GM12878 (cell line): ENCODE results near the gene PRM2. TPM values are rescaled to one million over a fixed set of nuclear protein-coding genes. Genes with fewer than 3 reads are reported as not detected.

Experiments used
- ATAC-seq: fragments of 200-7000 bp; cut with Tn5 transposase; 3 replicates; pipeline ENCODE4 v1.9.1; 2020; ENCODE audit warnings: mild to moderate bottlenecking, moderate library complexity
- BruUV-seq: library from RNA; stranded (reverse); fragments of 400-500 nt; replicated peaks from 2 replicates; lab custom pipeline; 2021; lab: Mats Ljungman, UMichigan
- CTCF ChIA-PET: fragments of 300-600 bp; sonication (Branson Sonifier 250); formaldehyde crosslinking; extraction: SDS; loops from one replicate; lab custom pipeline; 2021; ENCODE audit warnings: inconsistent platforms; lab: Yijun Ruan, JAX
- POLR2A ChIA-PET: fragments of 350-600 bp; formaldehyde crosslinking; extraction: SDS; loops from one replicate; lab custom pipeline; 2021; ENCODE audit warnings: inconsistent platforms; lab: Charles Lee
- RAD21 ChIA-PET: fragments of 300-600 bp; sonication (Branson Sonifier 250); formaldehyde crosslinking; loops from one replicate; lab custom pipeline; 2023; ENCODE audit warnings: antibody characterized with exemption; ENCODE audit not compliant: unreplicated experiment; lab: Charles Lee
- SMC1A ChIA-PET: fragments of 300-600 bp; sonication (Branson Sonifier 250); formaldehyde crosslinking; loops from one replicate; lab custom pipeline; 2023; ENCODE audit not compliant: unreplicated experiment, uncharacterized antibody; lab: Charles Lee
- DNase-seq: peaks from one replicate; pipeline ENCODE4 v3.0.0-alpha.2; 2011; ENCODE audit warnings: low read depth, low spot score
- FAIRE-seq: peaks from 3 replicates; lab custom pipeline; 2011; peaks lifted over from hg19 to GRCh38; lab: Jason Lieb, UNC
- H2AFZ ChIP-seq: 2 replicates; pipeline ENCODE4 v1.6.0; 2011; ENCODE audit warnings: low read depth, low read length, control low read depth; ENCODE audit not compliant: control insufficient read depth
- H3K27ac ChIP-seq: 2 replicates; pipeline ENCODE4 v1.5.1; 2011; ENCODE audit warnings: control low read depth; ENCODE audit not compliant: control insufficient read depth, insufficient read depth
- H3K27me3 ChIP-seq, 2 experiments: replicated peaks in 1 of 2; 2 replicates each; pipeline versions ENCODE4 v1.6.0 to v1.6.1; 2011; ENCODE audit warnings: low read length in 1 of 2; ENCODE audit not compliant: control insufficient read depth in 2 of 2, insufficient read depth in 2 of 2
- H3K36me3 ChIP-seq, 2 experiments: 2 replicates each; pipeline ENCODE4 v1.5.1; 2011; ENCODE audit warnings: low read length in 1 of 2; ENCODE audit not compliant: control insufficient read depth in 2 of 2, insufficient read depth in 2 of 2
- H3K4me1 ChIP-seq: 2 replicates; pipeline ENCODE4 v1.6.1; 2011; ENCODE audit warnings: mild to moderate bottlenecking, low read length, moderate library complexity, mixed read lengths; ENCODE audit not compliant: control insufficient read depth, insufficient read depth
- H3K4me2 ChIP-seq: 2 replicates; pipeline ENCODE4 v1.6.0; 2011; ENCODE audit warnings: control low read depth; ENCODE audit not compliant: control insufficient read depth, insufficient read depth
- H3K4me3 ChIP-seq: fragments of 200-600 bp; sonication (generic); 2 replicates; pipeline ENCODE4 v1.5.1; 2016
- H3K79me2 ChIP-seq: 2 replicates; pipeline ENCODE4 v1.6.0; 2011; ENCODE audit warnings: low read length; ENCODE audit not compliant: control insufficient read depth, insufficient read depth
- H3K9ac ChIP-seq: 2 replicates; pipeline ENCODE4 v1.8.0; 2011; ENCODE audit warnings: low read length, control low read depth, mixed read lengths; ENCODE audit not compliant: control insufficient read depth, insufficient read depth
- H3K9me3 ChIP-seq: replicated peaks from 3 replicates; pipeline ENCODE4 v1.5.1; 2011; ENCODE audit warnings: mild to moderate bottlenecking, low read length; ENCODE audit not compliant: control insufficient read depth, insufficient read depth
- H4K20me1 ChIP-seq: 2 replicates; pipeline ENCODE4 v1.6.0; 2011; ENCODE audit not compliant: control insufficient read depth, insufficient read depth
- MLLT1 ChIP-seq: fragments of 450-650 bp; IDR thresholded peaks from 2 replicates; pipeline ENCODE4 v1.6.1; 2016; ENCODE audit warnings: mild to moderate bottlenecking
- ZBTB40 ChIP-seq: fragments of 450-650 bp; IDR thresholded peaks from 2 replicates; pipeline ENCODE4 v1.6.1; 2016; ENCODE audit warnings: mild to moderate bottlenecking, moderate library complexity, borderline replicate concordance
- WGBS: methylation state at CpG from one replicate; pipeline ENCODE4 v1.1.6; 2016; ENCODE audit warnings: low lambda C conversion rate; ENCODE audit not compliant: insufficient replicate concordance, insufficient coverage; ENCODE audit errors: missing lambda C conversion rate; 5-methylcytosine and 5-hydroxymethylcytosine counted together
- in situ Hi-C: fragments of 300-500 bp; cut with MboI; formaldehyde crosslinking; loops from 9 replicates; pipeline ENCODE4 v1.14.3; 2018; ENCODE audit warnings: mixed read lengths
- intact Hi-C: fragments of 100-400 bp; cut with micrococcal nuclease; formaldehyde crosslinking; loops from one replicate; pipeline ENCODE4 v1.14.2; 2022; ENCODE audit not compliant: unreplicated experiment
- polyA plus RNA-seq, 11 experiments: library from polyadenylated mRNA; depleted of rRNA in 4 of 11; unstranded in 6 of 11; stranded (reverse) in 5 of 11; fragments of >200 nt; fragmentation: Nextera tagmentation in 4 of 11; fragmentation: Illumina TruSeq in 1 of 11; extraction: Ambion mirVana in 4 of 11; extraction: Trizol in 1 of 11; gene quantifications; 1 replicate in 1 of 11; 2 replicates in 10 of 11; pipeline versions ENCODE4 v1.2.1 to v1.2.3, GENCODE V29; 2011 to 2016; ENCODE audit warnings: inconsistent platforms in 2 of 11, missing spikeins in 2 of 11, low read depth in 1 of 11
- total RNA-seq, 4 experiments: library from RNA; depleted of rRNA in 3 of 4; stranded (reverse); fragments of >200 nt in 3 of 4; fragmentation: Illumina TruSeq in 1 of 4; extraction: Trizol in 1 of 4; gene quantifications; 2 replicates each; pipeline versions ENCODE4 v1.2.1 to v1.2.3, GENCODE V29; 2013 to 2021

Gene PRM2
- total and polyA plus RNA-seq, 10 of the 15 experiments (the other 5 are each of a cell fraction or from before 2014, with no cell fraction given), result not detected

GRCh38 chr16:11300560-11300892, 24.2 kb upstream of the PRM2 start:
- ChIA-PET SMC1A (interaction anchor here (1.1 to 8.4 kb wide), 4 partner anchors 10 to 79 kb away, joined by 3 to 194 read pairs (median 106); partner anchors contain the start of gene SOCS1), CTCF (interaction anchor here (1.2 to 7.4 kb wide), 4 partner anchors 43 to 96 kb away, joined by 3 to 104 read pairs (median 24); partner anchors contain the start of gene SOCS1), POLR2A (interaction anchor here (4.3 to 6.0 kb wide), 3 partner anchors 10 to 54 kb away, joined by 60 to 85 read pairs (median 80); partner anchors contain the start of gene SOCS1), RAD21 (interaction anchor here (0.6 to 6.8 kb wide), 8 partner anchors 10 to 336 kb away, joined by 3 to 206 read pairs (median 40); partner anchors contain the start of gene SOCS1)
- Histone ChIP-seq H3K4me1 (peaks cover 60% of the 10 kb centered on the region), H3K79me2 (no peaks in the 10 kb centered on the region; the same call in 1 of the 2 replicates), H2AFZ (no peak overlapping the region), H3K4me2 (no peak overlapping the region), H3K9me3 (no peaks in the 10 kb centered on the region), H3K27me3 (no peaks in the 10 kb centered on the region), H3K9ac (no peak overlapping the region), H4K20me1 (no peaks in the 10 kb centered on the region), H3K4me3 (no peak overlapping the region), H3K27ac (no peak overlapping the region), H3K36me3 (no peaks in the 10 kb centered on the region)
- intact Hi-C loops, result no loop called here
- no peak for DNase-seq
- in situ Hi-C loops, result loop anchor here (10.0 kb wide), 1 partner anchor 996 kb away; no protein-coding TSS in a partner anchor
- no TSS peak for BruUV-seq
- no peak for ATAC-seq
- TF ChIP-seq MLLT1 (peak; percentile 71), ZBTB40 (no peak)
- no peak for FAIRE-seq
- 69% methylated on average over 7 of the region's 7 CpGs for WGBS
